Measurements from ENCODE around the gene PLAAT4. TPM values are rescaled to one million over a fixed set of nuclear protein-coding genes. Genes with fewer than 3 reads are reported as not detected.
"Not testable (repeated sequence)": the region's sequence is repeated elsewhere in the genome, so short reads cannot be mapped to it uniquely, and the experiment has no call there.

PLAAT4 gene
- total RNA-seq, 1 donor from 2014 or later: not detected

DNA sequence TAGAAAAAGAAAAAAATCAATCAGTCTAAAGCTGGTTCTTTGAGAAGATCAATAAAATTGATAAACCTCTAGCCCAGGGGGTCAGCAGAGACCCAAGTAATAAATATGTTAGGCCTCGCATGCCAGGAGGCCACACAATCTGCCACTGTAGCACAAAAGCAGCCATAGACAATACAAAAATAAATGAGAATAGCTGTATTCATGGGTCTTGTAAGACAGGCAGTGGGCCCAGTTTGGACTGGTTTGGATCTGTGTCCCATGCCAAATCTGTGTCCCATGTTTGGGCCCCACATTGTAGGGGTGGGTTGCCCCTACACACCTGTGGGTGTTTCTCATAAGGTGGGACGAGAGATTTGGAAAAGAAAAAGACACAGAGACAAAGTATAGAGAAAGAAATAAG is 6.6 kb upstream of the PLAAT4 start:
- no peaks in the 10 kb centered on the region for H3K36me3 Mint-ChIP-seq (ENCODE audit: unreplicated experiment)
- no peak overlapping the region for H3K27ac Mint-ChIP-seq (ENCODE audit: unreplicated experiment)
- H3K9me3 Mint-ChIP-seq (ENCODE audit: unreplicated experiment): peaks cover 3% of the 10 kb centered on the region
- peaks cover under 1% of the 10 kb centered on the region for H3K27me3 Mint-ChIP-seq (ENCODE audit: unreplicated experiment)
- DNase-seq: no peak
- peaks cover 43% of the 10 kb centered on the region for H3K4me1 Mint-ChIP-seq (ENCODE audit: low read depth, unreplicated experiment)
- peak overlapping the region; percentile 18 for H3K4me3 Mint-ChIP-seq (ENCODE audit: unreplicated experiment)
- TF ChIP-seq, protein P1, sequence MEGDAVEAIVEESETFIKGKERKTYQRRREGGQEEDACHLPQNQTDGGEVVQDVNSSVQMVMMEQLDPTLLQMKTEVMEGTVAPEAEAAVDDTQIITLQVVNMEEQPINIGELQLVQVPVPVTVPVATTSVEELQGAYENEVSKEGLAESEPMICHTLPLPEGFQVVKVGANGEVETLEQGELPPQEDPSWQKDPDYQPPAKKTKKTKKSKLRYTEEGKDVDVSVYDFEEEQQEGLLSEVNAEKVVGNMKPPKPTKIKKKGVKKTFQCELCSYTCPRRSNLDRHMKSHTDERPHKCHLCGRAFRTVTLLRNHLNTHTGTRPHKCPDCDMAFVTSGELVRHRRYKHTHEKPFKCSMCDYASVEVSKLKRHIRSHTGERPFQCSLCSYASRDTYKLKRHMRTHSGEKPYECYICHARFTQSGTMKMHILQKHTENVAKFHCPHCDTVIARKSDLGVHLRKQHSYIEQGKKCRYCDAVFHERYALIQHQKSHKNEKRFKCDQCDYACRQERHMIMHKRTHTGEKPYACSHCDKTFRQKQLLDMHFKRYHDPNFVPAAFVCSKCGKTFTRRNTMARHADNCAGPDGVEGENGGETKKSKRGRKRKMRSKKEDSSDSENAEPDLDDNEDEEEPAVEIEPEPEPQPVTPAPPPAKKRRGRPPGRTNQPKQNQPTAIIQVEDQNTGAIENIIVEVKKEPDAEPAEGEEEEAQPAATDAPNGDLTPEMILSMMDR (IDR thresholded peaks at IDR 0.05; ENCODE audit: partially characterized antibody, unreplicated experiment): no peak

DNA sequence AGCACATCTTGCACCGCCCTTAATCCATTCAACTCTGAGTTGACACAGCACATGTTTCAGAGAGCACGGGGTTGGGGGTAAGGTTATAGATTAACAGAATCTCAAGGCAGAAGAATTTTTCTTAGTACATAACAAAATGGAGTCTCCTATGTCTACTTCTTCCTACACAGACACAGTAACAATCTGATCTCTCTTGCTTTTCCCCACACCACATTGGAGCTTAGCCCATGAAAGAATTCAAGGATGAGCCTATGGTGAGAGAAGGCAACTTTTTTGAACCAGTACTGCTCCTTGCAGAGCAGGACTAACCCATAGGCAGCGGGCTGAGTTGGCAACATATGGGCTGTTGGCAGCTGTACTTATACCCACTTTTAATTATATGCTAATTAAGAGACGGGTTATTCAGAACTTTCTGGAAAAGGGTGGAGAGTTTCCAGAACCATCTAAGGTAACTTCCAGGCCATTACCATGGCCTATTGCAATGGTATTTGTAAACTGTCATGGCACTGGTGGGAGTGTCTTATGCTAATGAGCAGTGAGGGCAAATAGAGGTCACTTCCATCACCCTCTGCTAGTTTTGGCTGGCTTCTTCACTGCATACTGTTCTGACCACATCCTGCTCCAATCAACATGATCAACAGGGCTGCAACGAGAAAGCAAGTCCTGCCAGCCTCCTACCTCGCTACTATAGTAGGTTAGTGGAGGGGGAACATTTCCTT is 5.4 kb upstream of the PLAAT4 start:
- Mint-ChIP-seq H3K4me1 (ENCODE audit: low read depth, unreplicated experiment) (peaks cover 43% of the 10 kb centered on the region), H3K27ac (ENCODE audit: unreplicated experiment) (peak overlapping the region; percentile 28)
- not testable (repeated sequence) for H3K9me3 Mint-ChIP-seq (ENCODE audit: unreplicated experiment); H3K36me3 Mint-ChIP-seq (ENCODE audit: unreplicated experiment); H3K4me3 Mint-ChIP-seq (ENCODE audit: unreplicated experiment); H3K27me3 Mint-ChIP-seq (ENCODE audit: unreplicated experiment); DNase-seq

DNA sequence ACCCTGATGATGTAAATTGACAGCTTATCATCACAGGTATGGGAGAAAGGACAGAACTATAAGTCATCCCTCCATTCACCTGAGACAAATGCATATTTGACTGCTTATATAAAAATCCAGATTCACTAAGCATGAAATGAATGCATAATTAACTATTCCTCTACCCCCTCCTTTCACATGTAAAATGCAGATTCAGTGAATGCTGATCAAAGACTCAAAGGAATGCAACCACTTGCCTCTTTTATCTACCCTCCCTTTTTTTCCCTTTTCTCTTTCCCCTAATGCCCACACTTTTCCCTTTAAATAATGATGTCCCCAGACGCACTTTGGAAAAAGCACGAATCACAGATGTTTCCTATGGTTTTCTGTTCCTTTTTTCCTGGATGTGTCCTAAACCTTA is 4.5 kb upstream of the PLAAT4 start:
- no peak for DNase-seq
- peaks cover 44% of the 10 kb centered on the region for H3K4me1 Mint-ChIP-seq (ENCODE audit: low read depth, unreplicated experiment)
- H3K27ac Mint-ChIP-seq (ENCODE audit: unreplicated experiment): no peak overlapping the region
- peaks cover 1% of the 10 kb centered on the region for H3K9me3 Mint-ChIP-seq (ENCODE audit: unreplicated experiment)
- no peaks in the 10 kb centered on the region for H3K36me3 Mint-ChIP-seq (ENCODE audit: unreplicated experiment)
- H3K4me3 Mint-ChIP-seq (ENCODE audit: unreplicated experiment): no peak overlapping the region
- TF ChIP-seq, protein P1 (IDR thresholded peaks at IDR 0.05; ENCODE audit: partially characterized antibody, unreplicated experiment): no peak
- peaks cover 1% of the 10 kb centered on the region for H3K27me3 Mint-ChIP-seq (ENCODE audit: unreplicated experiment)

DNA sequence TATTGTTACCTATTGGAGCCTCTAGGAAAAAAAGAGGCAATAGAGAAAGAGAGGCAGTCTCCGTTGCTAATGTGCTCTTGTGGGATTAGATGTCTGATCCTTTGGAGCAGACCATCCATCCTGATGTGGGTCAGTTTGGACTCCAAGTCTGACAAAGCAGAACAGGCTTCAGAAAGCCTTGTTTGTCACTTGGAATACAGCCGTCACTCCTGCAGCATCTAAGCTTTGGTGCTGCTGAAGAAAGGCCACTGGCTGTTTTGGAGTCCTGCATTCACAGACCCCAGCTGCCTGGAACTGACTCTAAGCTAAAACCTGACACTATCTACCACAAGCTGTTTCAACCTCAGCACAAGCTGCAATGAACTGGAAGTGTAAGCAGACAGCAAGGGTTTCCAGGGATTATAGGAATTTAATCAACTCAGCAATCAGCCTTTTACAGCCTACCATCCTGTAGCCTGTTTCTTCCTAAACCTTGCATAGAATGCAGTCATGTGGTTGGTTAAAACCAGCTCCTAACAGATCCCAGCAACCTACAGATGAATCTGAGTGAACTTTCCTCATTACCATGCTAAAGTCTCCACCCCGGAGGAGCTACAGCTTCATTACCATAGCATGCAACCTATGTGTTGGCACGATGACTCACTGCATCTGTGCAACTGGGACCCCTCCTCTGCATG is 3.7 kb upstream of the PLAAT4 start:
- peaks cover 1% of the 10 kb centered on the region for H3K9me3 Mint-ChIP-seq (ENCODE audit: unreplicated experiment)
- no peak overlapping the region for H3K27ac Mint-ChIP-seq (ENCODE audit: unreplicated experiment)
- TF ChIP-seq, protein P1 (IDR thresholded peaks at IDR 0.05; ENCODE audit: partially characterized antibody, unreplicated experiment): no peak
- no peak for DNase-seq
- no peaks in the 10 kb centered on the region for H3K36me3 Mint-ChIP-seq (ENCODE audit: unreplicated experiment)
- H3K27me3 Mint-ChIP-seq (ENCODE audit: unreplicated experiment): peaks cover 1% of the 10 kb centered on the region
- peaks cover 41% of the 10 kb centered on the region for H3K4me1 Mint-ChIP-seq (ENCODE audit: low read depth, unreplicated experiment)
- no peak overlapping the region for H3K4me3 Mint-ChIP-seq (ENCODE audit: unreplicated experiment)

DNA sequence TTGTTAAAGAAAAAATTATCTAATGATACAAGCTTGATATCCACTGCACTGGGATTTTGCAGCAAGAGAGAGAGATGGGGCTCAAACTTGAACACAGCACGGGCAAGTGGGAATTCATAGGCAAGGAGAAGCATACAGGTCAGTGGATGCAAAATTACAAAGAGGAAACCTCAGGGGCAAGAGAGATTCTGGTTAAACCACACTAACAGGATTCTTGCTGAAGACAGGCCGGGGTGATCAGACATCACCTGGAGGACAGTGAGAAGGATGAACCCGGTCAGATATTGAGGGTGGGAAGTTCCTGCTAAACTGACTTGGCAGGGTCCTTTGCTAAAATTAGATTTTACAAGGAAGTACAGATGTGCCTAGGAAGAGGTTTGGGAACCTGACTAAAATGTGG is 2.5 kb upstream of the PLAAT4 start:
- H3K27me3 Mint-ChIP-seq (ENCODE audit: unreplicated experiment): peaks cover 5% of the 10 kb centered on the region
- peaks cover 1% of the 10 kb centered on the region for H3K9me3 Mint-ChIP-seq (ENCODE audit: unreplicated experiment)
- no peaks in the 10 kb centered on the region for H3K36me3 Mint-ChIP-seq (ENCODE audit: unreplicated experiment)
- TF ChIP-seq, protein P1 (IDR thresholded peaks at IDR 0.05; ENCODE audit: partially characterized antibody, unreplicated experiment): no peak
- H3K27ac Mint-ChIP-seq (ENCODE audit: unreplicated experiment): no peak overlapping the region
- peaks cover 41% of the 10 kb centered on the region for H3K4me1 Mint-ChIP-seq (ENCODE audit: low read depth, unreplicated experiment)
- DNase-seq: no peak
- H3K4me3 Mint-ChIP-seq (ENCODE audit: unreplicated experiment): no peak overlapping the region

Measured in glutamatergic neuron (in vitro differentiated cells).